Measurements from ENCODE around the gene CES2. TPM values are rescaled to one million over a fixed set of nuclear protein-coding genes. Genes with fewer than 3 reads are reported as not detected.
"Not testable (repeated sequence)": the region's sequence is repeated elsewhere in the genome, so short reads cannot be mapped to it uniquely, and the experiment has no call there.

Gene CES2
- polyA plus RNA-seq, 3 donors from 2014 or later, result 13.8 to 26.2 (median 19.5) TPM

DNA sequence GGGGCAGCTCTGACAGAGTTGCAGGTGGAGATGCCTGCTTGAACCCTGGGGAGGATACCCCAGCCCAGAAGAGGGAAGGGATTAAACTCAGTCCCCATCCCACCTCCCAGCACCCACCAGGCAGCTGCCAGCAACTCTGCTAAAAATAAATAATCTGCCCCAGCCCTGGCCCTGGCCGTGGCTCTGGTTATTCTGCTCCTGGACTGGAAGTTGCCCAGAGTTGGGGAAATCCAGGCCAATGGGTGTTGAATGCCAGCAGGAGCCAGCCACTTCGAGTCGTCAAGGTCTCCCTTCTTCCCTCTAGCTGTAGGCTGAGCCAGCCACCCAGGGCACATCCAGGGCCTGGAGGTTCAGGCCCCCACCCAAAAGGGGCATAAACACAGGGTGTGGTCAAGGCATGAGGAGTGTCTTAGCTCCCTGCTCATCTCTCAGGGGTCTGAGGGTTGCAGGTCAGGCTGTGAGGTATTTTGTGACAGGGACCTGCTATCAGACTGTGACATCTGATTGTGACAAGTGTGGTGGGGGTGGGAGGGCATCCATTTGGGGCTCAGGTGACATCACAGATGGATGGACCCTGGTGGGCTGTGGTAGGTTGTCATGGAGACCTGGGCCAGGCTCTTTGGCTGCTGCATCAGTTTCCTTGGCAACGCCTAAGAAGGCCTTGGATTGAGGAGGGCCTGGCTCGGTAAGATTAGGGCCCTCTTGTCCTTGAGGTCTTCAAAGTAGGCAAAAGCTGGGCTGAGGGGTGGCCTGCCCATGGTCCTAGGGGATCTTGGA lies 9.0 kb upstream of the CES2 start:
- peaks cover 1 to 11% (median 6%) of the 10 kb centered on the region in 3 donors for H3K27me3 Mint-ChIP-seq (ENCODE audit: low read depth in 3 of 3)
- no peaks in the 10 kb centered on the region for H3K36me3 Mint-ChIP-seq
- peak overlapping the region in 3 of 5 donors; percentile 74 to 85 (median 79) for H3K4me3 Mint-ChIP-seq
- H3K4me1 Mint-ChIP-seq, result peaks cover 0 to 12% of the 10 kb centered on the region in 2 donors
- H3K9me3 Mint-ChIP-seq, result no peaks in the 10 kb centered on the region
- no peak for DNase-seq
- H3K27ac Mint-ChIP-seq, result no peak overlapping the region

DNA sequence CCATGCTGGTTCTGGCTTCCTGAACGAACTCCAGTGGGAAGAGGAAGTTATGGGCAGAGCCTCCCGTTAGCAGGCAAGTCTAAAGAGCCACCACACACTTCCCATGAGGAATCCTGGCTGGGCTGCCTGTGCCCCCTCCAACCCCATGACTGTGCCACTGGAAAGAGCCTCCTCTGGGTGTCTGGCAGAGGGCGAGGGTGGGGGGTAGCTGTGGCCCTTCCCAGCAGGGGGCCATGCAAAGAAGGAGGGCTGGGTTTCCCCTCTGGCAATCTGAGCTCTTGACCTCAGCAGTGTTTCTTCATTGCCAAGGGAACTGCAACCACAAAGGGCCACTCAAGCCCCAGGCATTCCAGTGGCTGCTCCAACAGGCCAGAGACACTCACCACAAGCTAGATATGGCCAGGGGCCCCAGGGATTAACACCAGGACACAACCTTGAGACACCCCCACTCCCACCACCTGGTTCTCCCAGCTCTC lies 8.3 kb upstream of the CES2 start:
- no peaks in the 10 kb centered on the region for H3K9me3 Mint-ChIP-seq
- H3K4me1 Mint-ChIP-seq, result peaks cover 5 to 12% of the 10 kb centered on the region in 2 donors
- H3K27ac Mint-ChIP-seq, result no peak overlapping the region
- no peaks in the 10 kb centered on the region for H3K36me3 Mint-ChIP-seq
- H3K4me3 Mint-ChIP-seq, result no peak overlapping the region
- no peak for DNase-seq
- peaks cover 1 to 10% (median 5%) of the 10 kb centered on the region in 3 donors for H3K27me3 Mint-ChIP-seq (ENCODE audit: low read depth in 3 of 3)

DNA sequence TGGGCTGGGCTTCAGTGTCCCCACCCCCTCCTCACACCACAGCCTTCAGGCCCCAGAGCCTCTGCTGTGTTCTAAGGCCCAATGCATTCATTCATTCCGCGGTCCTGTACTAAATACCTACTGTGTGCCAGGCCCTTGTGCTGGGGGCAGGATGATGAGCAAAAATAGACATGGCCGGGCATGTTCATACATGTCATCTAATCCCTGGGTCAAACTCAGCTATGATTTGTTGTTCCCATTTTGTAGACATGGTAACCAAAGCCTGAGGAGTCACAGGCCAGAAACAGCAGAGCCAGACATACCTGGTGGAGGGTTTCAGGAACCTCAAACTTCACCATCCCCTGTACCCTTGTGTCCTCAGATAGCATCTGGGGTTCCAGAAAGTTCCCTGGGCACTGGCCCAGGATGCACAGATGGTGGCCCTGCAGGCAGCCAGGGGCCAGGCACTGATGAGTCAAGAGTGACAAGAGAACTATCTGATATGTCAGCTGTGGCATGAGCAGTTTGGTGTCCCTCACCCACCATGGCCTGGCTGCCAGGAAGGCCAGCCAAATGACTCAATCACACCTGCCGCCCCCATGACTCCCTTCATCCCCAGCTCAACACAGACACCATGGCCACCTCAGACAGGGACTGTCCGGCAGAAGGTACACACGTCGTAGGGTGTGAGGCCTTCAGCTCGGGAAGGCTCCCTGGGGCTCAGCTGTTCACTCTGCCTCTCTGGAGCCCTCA lies 7.2 kb upstream of the CES2 start:
- peaks cover 0 to 2% (median 0%) of the 10 kb centered on the region in 3 donors for H3K36me3 Mint-ChIP-seq
- H3K27me3 Mint-ChIP-seq (ENCODE audit: low read depth in 3 of 3), result peaks cover 4 to 10% (median 6%) of the 10 kb centered on the region in 3 donors
- H3K4me3 Mint-ChIP-seq, result no peak overlapping the region
- H3K4me1 Mint-ChIP-seq, result peaks cover 16 to 22% of the 10 kb centered on the region in 2 donors
- H3K27ac Mint-ChIP-seq, result peak overlapping the region in 2 of 6 donors; percentile 26 to 61
- no peaks in the 10 kb centered on the region for H3K9me3 Mint-ChIP-seq
- no peak for DNase-seq

DNA sequence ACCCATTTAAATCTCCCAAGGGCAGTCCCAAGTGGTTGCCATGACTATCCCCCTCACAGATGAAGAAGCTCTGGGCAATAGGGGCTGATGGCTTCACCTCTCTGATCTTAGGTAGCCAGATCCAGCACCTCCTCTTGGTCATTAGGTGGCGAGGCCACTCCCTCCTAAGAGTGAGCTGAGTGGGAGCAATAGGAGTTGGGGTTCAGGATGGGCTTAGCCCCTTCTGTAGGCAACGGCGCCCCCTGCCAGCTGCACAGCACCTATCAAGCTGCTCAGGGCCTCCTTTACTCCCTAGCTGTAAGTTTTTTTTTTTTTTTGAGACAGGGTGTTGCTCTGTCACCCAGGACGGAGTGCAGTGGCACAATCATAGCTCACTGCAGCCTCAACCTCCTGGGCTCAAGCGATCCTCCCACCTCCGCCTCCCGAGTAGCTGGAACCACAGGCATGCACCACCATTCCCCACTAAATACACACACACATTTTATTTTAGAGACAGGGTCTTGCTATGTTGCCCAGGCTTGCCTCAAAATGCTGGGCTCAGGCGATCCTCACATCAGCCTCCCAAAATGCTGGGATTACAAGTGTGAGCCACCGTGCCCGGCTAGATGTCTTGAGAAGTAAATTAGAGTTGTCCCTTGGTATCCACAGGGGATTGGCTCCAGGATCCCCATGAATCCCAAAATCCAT lies 6.5 kb upstream of the CES2 start:
- Mint-ChIP-seq H3K27ac (no peak overlapping the region), H3K4me1 (peaks cover 24 to 29% of the 10 kb centered on the region in 2 donors)

DNA sequence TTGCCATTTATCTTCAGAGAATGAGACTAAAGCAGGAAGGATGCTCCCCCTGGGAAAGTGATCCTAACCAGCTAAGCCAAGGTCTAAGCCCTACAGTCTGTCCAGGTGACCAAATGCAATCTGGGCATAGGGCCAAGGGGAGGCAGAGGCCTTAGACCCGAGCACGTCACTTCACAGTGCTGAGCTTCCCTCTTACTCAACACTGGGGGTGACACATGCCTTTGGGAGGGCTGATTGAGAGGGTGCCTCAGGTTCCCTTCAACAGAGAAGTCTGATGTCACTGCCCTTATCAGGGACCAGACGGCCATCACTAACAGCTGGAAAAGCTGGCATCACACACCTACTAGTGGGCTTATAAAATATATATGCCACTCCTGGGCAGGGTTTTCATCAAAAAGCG lies 5.1 kb upstream of the CES2 start:
- Mint-ChIP-seq H3K9me3 (no peaks in the 10 kb centered on the region), H3K4me1 (peaks cover 37% of the 10 kb centered on the region in 2 donors), H3K27ac (no peak overlapping the region), H3K27me3 (ENCODE audit: low read depth in 3 of 3) (peaks cover 11 to 24% (median 19%) of the 10 kb centered on the region in 3 donors), H3K36me3 (peaks cover 0 to 8% (median 0%) of the 10 kb centered on the region in 3 donors), H3K4me3 (no peak overlapping the region)
- no peak for DNase-seq

More for the DNA sequence above, 6.5 kb upstream of the CES2 start:
- no peak overlapping the region for H3K4me3 Mint-ChIP-seq
- H3K36me3 Mint-ChIP-seq, result peaks cover 0 to 6% (median 0%) of the 10 kb centered on the region in 3 donors
- peak in 1 of 3 donors; percentile 26 for DNase-seq
- peaks cover 5 to 12% (median 7%) of the 10 kb centered on the region in 3 donors for H3K27me3 Mint-ChIP-seq (ENCODE audit: low read depth in 3 of 3)
- H3K9me3 Mint-ChIP-seq, result no peaks in the 10 kb centered on the region

DNA sequence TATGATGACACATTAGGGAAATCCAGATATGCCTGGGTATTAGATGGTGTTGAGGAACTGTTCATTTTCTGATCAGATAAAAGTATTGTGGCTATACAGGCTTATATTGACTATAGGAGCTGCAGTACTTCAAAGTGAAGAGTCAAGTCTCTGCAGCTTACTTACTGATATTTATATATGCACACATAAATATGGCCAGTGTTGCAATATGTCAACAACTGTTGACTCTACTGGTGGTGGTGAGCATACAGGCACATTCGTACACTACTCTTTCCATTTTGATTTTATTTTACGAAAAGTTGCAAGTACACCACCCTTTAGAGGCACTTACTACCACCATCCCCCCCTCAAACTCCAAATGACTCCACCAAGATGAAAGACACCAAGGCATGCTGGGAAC lies 3.7 kb upstream of the CES2 start:
- DNase-seq, result no peak
- Mint-ChIP-seq H3K27ac (peak overlapping the region in 3 of 6 donors; percentile 68 to 97 (median 72)), H3K4me3 (peak overlapping the region in 1 of 5 donors; percentile 98), H3K36me3 (peaks cover 0 to 8% (median 0%) of the 10 kb centered on the region in 3 donors), H3K27me3 (ENCODE audit: low read depth in 3 of 3) (peaks cover 9 to 19% (median 19%) of the 10 kb centered on the region in 3 donors), H3K9me3 (no peaks in the 10 kb centered on the region), H3K4me1 (peaks cover 45% of the 10 kb centered on the region in 2 donors)

DNA sequence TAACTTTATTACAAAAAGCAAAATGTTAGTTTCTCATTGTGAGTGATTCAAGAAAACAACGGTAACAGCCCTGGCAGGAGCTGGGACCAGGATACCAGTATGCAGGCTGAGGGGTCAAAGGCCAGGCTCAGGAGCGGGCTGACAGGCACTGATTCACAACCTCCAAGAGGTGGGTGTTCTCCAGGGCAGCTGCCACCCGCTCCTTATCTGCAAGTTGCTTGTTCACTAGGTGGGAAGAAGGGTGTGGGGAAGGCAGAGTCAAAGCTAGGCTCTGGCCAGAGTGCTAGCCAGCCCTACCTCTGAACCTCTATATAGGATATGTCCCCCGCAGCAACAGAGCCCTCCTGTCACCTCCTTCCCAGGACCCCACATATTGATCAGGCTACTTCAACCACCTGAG lies 3.2 kb upstream of the CES2 start:
- peaks cover 48 to 49% of the 10 kb centered on the region in 2 donors for H3K4me1 Mint-ChIP-seq
- no peak for DNase-seq
- peaks cover 0 to 8% (median 0%) of the 10 kb centered on the region in 3 donors for H3K36me3 Mint-ChIP-seq
- peak overlapping the region; percentile 96 to 98 (median 97) for H3K4me3 Mint-ChIP-seq
- no peaks in the 10 kb centered on the region for H3K9me3 Mint-ChIP-seq
- H3K27ac Mint-ChIP-seq, result peak overlapping the region; percentile 72 to 98 (median 98)
- H3K27me3 Mint-ChIP-seq (ENCODE audit: low read depth in 3 of 3), result peaks cover 9 to 19% (median 19%) of the 10 kb centered on the region in 3 donors

DNA sequence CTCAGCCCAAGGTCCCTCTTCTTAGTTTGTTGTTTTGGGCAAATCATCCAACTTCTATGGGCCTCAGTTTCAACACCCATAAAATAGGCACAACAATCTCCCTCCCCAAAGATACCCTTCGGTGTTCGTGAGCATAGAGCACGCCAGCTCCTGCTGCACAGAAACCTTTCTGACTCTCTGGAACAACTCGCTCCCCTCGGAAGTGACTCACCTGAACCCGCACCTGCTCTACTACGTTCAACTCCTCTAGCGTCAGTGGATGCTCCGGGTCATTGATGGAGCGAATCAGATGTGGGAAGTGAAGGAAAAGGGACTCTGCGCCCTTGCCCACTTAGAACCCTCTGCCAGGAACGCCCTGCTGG lies 1.6 kb upstream of the CES2 start:
- H3K27ac Mint-ChIP-seq, result peak overlapping the region; percentile 96 to 98 (median 98)
- H3K4me3 Mint-ChIP-seq, result peak overlapping the region; percentile 96 to 98 (median 97)
- H3K27me3 Mint-ChIP-seq (ENCODE audit: low read depth in 3 of 3), result peaks cover 9 to 19% (median 17%) of the 10 kb centered on the region in 3 donors
- peaks cover 56% of the 10 kb centered on the region in 2 donors for H3K4me1 Mint-ChIP-seq
- H3K9me3 Mint-ChIP-seq, result no peaks in the 10 kb centered on the region
- DNase-seq, result no peak
- H3K36me3 Mint-ChIP-seq, result peaks cover 0 to 8% (median 0%) of the 10 kb centered on the region in 3 donors

DNA sequence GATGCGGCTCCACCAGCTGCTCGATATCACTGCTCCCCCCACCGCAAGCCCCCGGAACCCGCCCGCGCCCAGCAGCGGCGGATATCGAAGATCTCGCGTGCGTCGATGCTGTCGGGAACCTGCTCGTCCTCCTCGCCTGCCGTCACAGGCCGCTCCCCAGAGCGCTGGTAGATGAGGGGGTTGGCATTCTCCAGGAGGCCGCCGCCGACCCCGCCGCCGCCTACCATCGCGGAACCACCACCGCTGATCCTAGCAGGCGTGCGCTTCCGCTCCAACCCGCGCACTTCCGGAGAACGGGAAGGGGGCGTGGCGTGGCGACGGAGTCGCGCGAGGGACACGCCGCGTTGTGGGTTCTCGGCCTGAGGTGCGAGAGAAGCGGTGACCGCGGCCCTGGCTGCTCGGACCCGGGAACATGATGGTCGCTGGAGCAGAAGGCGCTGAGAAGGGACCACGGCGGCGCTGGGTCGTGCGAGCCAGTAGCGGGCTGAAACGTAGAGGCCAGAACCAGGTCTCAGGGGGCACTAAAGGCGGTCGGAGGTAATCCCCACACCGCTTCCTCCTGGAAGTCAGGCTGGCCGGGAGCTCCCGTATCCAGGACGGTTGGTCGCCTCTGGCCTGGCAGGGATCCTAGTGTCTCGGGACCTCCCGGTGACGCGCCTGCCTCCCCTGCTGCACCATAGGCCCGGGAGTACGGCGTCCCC lies 1.0 kb upstream of the CES2 start, which contains the start of gene CIAO2B:
Gene CIAO2B (minus strand): TSS at position 265 of the 701 bp plus-strand sequence. CDS start 38 bp downstream, at position 227.
- H3K4me1 Mint-ChIP-seq, result peaks cover 56% of the 10 kb centered on the region in 2 donors
- peak within 1 kb of the TSS; percentile 96 to 98 (median 98) for H3K27ac Mint-ChIP-seq
- DNase-seq, result peak; percentile 88 to 92 (median 90)
- H3K4me3 Mint-ChIP-seq, result peak within 1 kb of the TSS; percentile 96 to 98 (median 97)
- peaks cover 0 to 8% (median 0%) of the 10 kb centered on the region in 3 donors for H3K36me3 Mint-ChIP-seq
- H3K27me3 Mint-ChIP-seq (ENCODE audit: low read depth in 3 of 3), result peaks cover 9 to 19% (median 17%) of the 10 kb centered on the region in 3 donors
- H3K9me3 Mint-ChIP-seq, result no peaks in the 10 kb centered on the region

DNA sequence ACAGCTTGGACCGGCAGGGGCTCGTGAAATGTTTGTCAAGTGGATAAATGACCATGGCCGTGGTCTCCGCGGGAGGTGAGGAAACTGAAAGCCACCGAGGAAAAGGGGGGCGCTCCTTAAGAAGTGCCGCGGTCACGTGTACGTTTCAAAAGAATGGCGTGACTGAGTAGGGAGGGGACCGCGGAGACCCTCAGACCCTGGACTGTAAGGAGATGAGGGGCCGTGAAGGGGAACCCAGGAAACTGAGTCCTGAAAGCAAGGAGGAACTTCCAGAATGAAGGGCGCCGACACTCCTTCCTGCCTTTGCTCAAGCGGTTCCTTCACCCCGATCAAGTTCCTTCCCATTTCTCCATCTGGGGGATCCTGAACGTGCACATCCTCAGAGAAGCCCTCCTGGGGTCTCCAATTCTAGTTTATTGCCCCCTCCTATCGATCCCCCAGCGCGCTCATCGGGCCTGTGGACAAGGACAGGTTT lies 440 bp upstream of the CES2 start:
- H3K36me3 Mint-ChIP-seq, DNase-seq, H3K9me3 Mint-ChIP-seq: not testable (repeated sequence)
- H3K27ac Mint-ChIP-seq, result peak overlapping the region; percentile 96 to 98 (median 98)
- peak overlapping the region; percentile 96 to 98 (median 97) for H3K4me3 Mint-ChIP-seq
- H3K27me3 Mint-ChIP-seq (ENCODE audit: low read depth in 3 of 3), result peaks cover 9 to 19% (median 17%) of the 10 kb centered on the region in 3 donors
- peaks cover 52 to 56% of the 10 kb centered on the region in 2 donors for H3K4me1 Mint-ChIP-seq

DNA sequence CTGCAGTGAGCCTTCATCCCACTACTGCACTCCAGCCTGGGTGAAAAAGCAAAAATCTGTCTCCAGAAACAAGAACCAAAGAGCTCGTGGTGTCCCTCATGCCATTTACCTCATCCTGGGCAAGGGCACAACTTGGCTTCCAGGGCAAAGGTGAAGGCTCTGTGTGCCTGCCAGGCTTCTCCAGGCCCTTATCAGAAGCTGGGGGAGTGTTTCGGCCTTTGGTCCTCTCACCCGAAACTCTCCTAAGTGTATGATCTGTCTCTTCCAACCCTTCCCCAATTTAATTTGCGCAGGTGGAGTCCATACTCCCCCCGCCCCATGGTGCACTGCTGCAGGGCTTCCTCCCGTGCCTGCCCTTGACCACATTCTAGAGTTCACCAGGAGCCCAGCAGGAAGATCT lies 1.1 kb downstream of the CES2 start:
- H3K36me3 Mint-ChIP-seq, result peaks cover 0 to 9% (median 8%) of the 10 kb centered on the region in 3 donors
- H3K4me1 Mint-ChIP-seq, result peaks cover 52 to 56% of the 10 kb centered on the region in 2 donors
- H3K4me3 Mint-ChIP-seq, result peak overlapping the region; percentile 30 to 98 (median 39)
- peaks cover 9 to 19% (median 17%) of the 10 kb centered on the region in 3 donors for H3K27me3 Mint-ChIP-seq (ENCODE audit: low read depth in 3 of 3)
- peak overlapping the region; percentile 27 to 77 (median 60) for H3K27ac Mint-ChIP-seq
- no peaks in the 10 kb centered on the region for H3K9me3 Mint-ChIP-seq
- DNase-seq, result no peak

DNA sequence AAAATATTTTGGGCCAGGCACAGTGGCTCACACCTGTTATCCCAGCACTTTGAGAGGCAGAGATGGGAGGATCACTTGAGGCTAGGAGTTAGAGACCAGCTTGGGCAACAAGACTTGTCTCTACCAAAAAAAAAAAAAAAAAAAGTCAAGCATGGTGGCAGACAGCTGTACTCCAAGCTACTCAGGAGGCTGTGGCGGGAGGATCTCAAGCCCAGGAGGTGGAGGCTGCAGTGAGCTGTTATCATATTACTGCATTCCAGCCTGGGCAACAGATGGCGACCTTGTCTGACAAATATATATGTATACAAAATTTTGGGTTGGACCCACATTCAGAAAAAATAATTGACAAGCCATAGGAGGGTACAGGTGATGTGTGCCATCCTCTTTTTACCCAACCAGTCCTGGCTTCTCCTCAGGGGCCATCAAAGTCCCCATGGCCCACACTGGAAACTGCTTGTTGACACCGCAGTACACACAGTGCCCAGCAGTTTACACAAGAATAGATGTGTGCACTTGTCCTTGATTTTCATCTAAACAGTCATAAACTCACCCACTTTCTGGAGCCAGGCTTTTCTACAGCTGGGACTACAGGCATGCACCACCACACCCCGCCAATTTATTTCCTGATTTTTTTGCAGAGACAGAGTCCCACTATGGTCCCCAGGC lies 1.7 kb downstream of the CES2 start:
- H3K27me3 Mint-ChIP-seq (ENCODE audit: low read depth in 3 of 3), result peaks cover 9 to 19% (median 17%) of the 10 kb centered on the region in 3 donors
- peak overlapping the region in 5 of 6 donors; percentile 44 to 77 (median 58) for H3K27ac Mint-ChIP-seq
- no peak for DNase-seq
- H3K4me1 Mint-ChIP-seq, result peaks cover 50 to 52% of the 10 kb centered on the region in 2 donors
- peak overlapping the region; percentile 33 to 96 (median 39) for H3K4me3 Mint-ChIP-seq
- H3K9me3 Mint-ChIP-seq, result no peaks in the 10 kb centered on the region
- peaks cover 0 to 15% (median 8%) of the 10 kb centered on the region in 3 donors for H3K36me3 Mint-ChIP-seq

Measured in immature natural killer cell (primary cell).